Measurements from ENCODE around the gene FRY.

DNA sequence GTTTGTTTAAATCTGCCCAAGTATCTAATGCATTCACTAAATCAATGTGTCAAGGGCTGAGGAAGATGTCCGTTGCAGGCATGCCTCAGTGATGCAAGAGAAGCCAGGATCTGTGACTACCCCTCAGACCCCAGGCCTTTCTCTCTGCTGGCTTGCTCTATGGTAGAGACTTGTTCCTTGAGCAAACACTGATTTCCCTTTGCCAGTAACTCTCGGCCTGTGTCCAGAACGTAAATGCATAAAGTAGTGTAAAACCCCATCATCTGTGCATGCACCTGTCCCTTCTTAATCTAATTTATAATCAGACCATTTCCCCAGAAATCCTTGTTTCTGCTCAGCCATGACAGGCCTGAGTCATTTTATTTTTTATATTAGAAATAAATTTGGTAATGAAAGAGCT lies 28.7 kb upstream of the FRY start:
- TF ChIP-seq, protein P1, sequence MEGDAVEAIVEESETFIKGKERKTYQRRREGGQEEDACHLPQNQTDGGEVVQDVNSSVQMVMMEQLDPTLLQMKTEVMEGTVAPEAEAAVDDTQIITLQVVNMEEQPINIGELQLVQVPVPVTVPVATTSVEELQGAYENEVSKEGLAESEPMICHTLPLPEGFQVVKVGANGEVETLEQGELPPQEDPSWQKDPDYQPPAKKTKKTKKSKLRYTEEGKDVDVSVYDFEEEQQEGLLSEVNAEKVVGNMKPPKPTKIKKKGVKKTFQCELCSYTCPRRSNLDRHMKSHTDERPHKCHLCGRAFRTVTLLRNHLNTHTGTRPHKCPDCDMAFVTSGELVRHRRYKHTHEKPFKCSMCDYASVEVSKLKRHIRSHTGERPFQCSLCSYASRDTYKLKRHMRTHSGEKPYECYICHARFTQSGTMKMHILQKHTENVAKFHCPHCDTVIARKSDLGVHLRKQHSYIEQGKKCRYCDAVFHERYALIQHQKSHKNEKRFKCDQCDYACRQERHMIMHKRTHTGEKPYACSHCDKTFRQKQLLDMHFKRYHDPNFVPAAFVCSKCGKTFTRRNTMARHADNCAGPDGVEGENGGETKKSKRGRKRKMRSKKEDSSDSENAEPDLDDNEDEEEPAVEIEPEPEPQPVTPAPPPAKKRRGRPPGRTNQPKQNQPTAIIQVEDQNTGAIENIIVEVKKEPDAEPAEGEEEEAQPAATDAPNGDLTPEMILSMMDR (IDR thresholded peaks at IDR 0.05): no peak
- TF ChIP-seq POLR2A (IDR thresholded peaks at IDR 0.05): no peak

All from Peyer's patch (tissue), 4 donors.